KMS-11 (cell line): ENCODE results near the gene WDR18.
"Not testable (repeated sequence)": the region's sequence is repeated elsewhere in the genome, so short reads cannot be mapped to it uniquely, and the experiment has no call there.

ENCODE experiments used
- H2AFZ ChIP-seq: fragments of 200-600 bp; sonication (generic); 2 replicates; pipeline ENCODE4 v1.6.1; 2016; ENCODE audit warnings: antibody characterized with exemption, mixed run types, low read depth
- H3K27ac ChIP-seq: fragments of 200-600 bp; sonication (generic); 2 replicates; pipeline ENCODE4 v1.6.1; 2016; ENCODE audit warnings: mild to moderate bottlenecking, mixed run types
- H3K27me3 ChIP-seq: fragments of 200-600 bp; sonication (generic); 2 replicates; pipeline ENCODE4 v1.6.1; 2017; ENCODE audit warnings: mild to moderate bottlenecking, low read depth, mixed run types, moderate library complexity; ENCODE audit not compliant: insufficient read depth
- H3K36me3 ChIP-seq: fragments of 200-600 bp; sonication (generic); 2 replicates; pipeline ENCODE4 v1.6.1; 2017; ENCODE audit warnings: mild to moderate bottlenecking, mixed run types; ENCODE audit not compliant: insufficient read depth
- H3K4me1 ChIP-seq: fragments of 200-600 bp; sonication (generic); 2 replicates; pipeline ENCODE4 v1.6.1; 2016; ENCODE audit warnings: mild to moderate bottlenecking, low read depth, mixed run types; ENCODE audit not compliant: poor library complexity, severe bottlenecking
- H3K4me2 ChIP-seq: fragments of 200-600 bp; sonication (generic); 2 replicates; pipeline ENCODE4 v1.7.0; 2016; ENCODE audit warnings: mild to moderate bottlenecking, mixed run types
- H3K4me3 ChIP-seq: fragments of 200-600 bp; sonication (generic); IDR thresholded peaks from 2 replicates; pipeline ENCODE4 v1.6.1; 2017; ENCODE audit warnings: low read depth, low read length, mixed read lengths; ENCODE audit not compliant: insufficient read depth
- H3K79me2 ChIP-seq: fragments of 200-600 bp; sonication (generic); 2 replicates; pipeline ENCODE4 v1.6.1; 2016; ENCODE audit warnings: low read depth, mixed run types; ENCODE audit not compliant: insufficient read depth
- H3K9ac ChIP-seq: fragments of 200-600 bp; sonication (generic); 2 replicates; pipeline ENCODE4 v1.6.1; 2016; ENCODE audit warnings: mild to moderate bottlenecking, mixed run types
- H4K20me1 ChIP-seq: fragments of 200-600 bp; sonication (generic); 2 replicates; pipeline ENCODE4 v1.6.1; 2016; ENCODE audit warnings: mild to moderate bottlenecking, mixed run types; ENCODE audit not compliant: insufficient read depth
- CTCF ChIP-seq: fragments of 200-600 bp; sonication (generic); conservative IDR thresholded peaks from 2 replicates; pipeline ENCODE4 v1.6.1; 2017; ENCODE audit warnings: low read depth, mild to moderate bottlenecking, antibody characterized with exemption, low read length, moderate library complexity, mixed read lengths

WDR18 gene

GRCh38 chr19:956766-957440, 27.2 kb upstream of the WDR18 start:
- H4K20me1 ChIP-seq, result no peaks in the 10 kb centered on the region
- no peaks in the 10 kb centered on the region for H3K36me3 ChIP-seq
- no peak overlapping the region for H3K27ac ChIP-seq
- no peak overlapping the region for H3K4me3 ChIP-seq
- H3K4me1 ChIP-seq, result no peaks in the 10 kb centered on the region
- no peak overlapping the region for H2AFZ ChIP-seq
- H3K27me3 ChIP-seq, result no peaks in the 10 kb centered on the region
- no peak for TF ChIP-seq CTCF
- no peaks in the 10 kb centered on the region for H3K79me2 ChIP-seq
- no peak overlapping the region for H3K9ac ChIP-seq
- H3K4me2 ChIP-seq, result no peak overlapping the region

- not testable (repeated sequence) for H3K9ac ChIP-seq, H3K36me3 ChIP-seq, H3K4me3 ChIP-seq, H2AFZ ChIP-seq, H3K4me2 ChIP-seq, H3K27me3 ChIP-seq, H3K79me2 ChIP-seq, H3K27ac ChIP-seq, H4K20me1 ChIP-seq, H3K4me1 ChIP-seq
Measured at GRCh38 chr19:957578-957977, 26.6 kb upstream of the WDR18 start.

GRCh38 chr19:958967-959855, 24.9 kb upstream of the WDR18 start:
- Histone ChIP-seq H3K4me2 (no peak overlapping the region), H3K36me3 (no peaks in the 10 kb centered on the region), H3K79me2 (no peaks in the 10 kb centered on the region), H3K9ac (no peak overlapping the region), H3K4me1 (no peaks in the 10 kb centered on the region), H2AFZ (no peak overlapping the region), H3K27me3 (no peaks in the 10 kb centered on the region), H3K4me3 (no peak overlapping the region), H3K27ac (no peak overlapping the region), H4K20me1 (no peaks in the 10 kb centered on the region)
- no peak for TF ChIP-seq CTCF

GRCh38 chr19:960020-960419, 24.1 kb upstream of the WDR18 start:
- no peak overlapping the region for H3K4me2 ChIP-seq
- no peaks in the 10 kb centered on the region for H3K4me1 ChIP-seq
- no peak overlapping the region for H3K4me3 ChIP-seq
- no peaks in the 10 kb centered on the region for H3K79me2 ChIP-seq
- no peak for TF ChIP-seq CTCF
- H2AFZ ChIP-seq, result no peak overlapping the region
- H3K36me3 ChIP-seq, result no peaks in the 10 kb centered on the region
- no peak overlapping the region for H3K9ac ChIP-seq
- no peaks in the 10 kb centered on the region for H4K20me1 ChIP-seq
- H3K27ac ChIP-seq, result no peak overlapping the region
- H3K27me3 ChIP-seq, result no peaks in the 10 kb centered on the region

GRCh38 chr19:960601-960938, 23.6 kb upstream of the WDR18 start:
- Histone ChIP-seq H3K79me2 (no peaks in the 10 kb centered on the region), H3K36me3 (no peaks in the 10 kb centered on the region), H3K9ac (no peak overlapping the region), H3K4me1 (no peaks in the 10 kb centered on the region), H3K27me3 (no peaks in the 10 kb centered on the region), H2AFZ (no peak overlapping the region), H3K4me2 (no peak overlapping the region), H4K20me1 (no peaks in the 10 kb centered on the region), H3K4me3 (no peak overlapping the region), H3K27ac (no peak overlapping the region)
- TF ChIP-seq CTCF, result no peak
